ENCODE results near the gene INO80.

The INO80 gene

GRCh38 chr15:40942878-40943277, 173.2 kb downstream of the INO80 start:
- DNase-seq = no peak

DNA sequence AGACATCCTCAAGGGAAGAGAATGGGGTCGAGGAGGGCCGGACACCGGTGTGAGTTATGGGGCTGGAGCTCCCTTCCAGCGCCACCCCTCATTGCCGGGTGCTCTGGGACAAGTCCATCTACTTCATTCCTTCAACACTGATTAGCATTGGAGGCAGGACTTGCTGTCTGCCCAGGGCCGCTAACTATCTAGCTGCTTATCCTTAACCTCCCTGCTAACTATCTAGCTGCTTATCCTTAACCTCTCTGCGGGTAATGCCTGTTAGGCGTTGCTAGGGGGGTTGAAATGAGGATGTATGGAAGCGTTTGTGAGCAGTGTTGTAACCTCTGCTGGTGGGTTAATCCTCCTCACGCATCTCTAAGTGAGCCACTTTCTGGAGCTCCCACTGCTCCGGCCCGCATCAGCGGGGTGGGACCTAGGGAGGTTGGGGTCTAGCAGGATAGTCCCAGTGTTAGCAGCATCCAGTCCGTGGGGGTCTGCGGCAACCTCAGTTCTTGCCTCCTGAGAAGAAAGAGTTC, 173.7 kb downstream of the INO80 start:
- peak; percentile 59 for DNase-seq

GRCh38 chr15:40941528-40942336, 174.3 kb downstream of the INO80 start:
- peak; percentile 84 for DNase-seq

DNA sequence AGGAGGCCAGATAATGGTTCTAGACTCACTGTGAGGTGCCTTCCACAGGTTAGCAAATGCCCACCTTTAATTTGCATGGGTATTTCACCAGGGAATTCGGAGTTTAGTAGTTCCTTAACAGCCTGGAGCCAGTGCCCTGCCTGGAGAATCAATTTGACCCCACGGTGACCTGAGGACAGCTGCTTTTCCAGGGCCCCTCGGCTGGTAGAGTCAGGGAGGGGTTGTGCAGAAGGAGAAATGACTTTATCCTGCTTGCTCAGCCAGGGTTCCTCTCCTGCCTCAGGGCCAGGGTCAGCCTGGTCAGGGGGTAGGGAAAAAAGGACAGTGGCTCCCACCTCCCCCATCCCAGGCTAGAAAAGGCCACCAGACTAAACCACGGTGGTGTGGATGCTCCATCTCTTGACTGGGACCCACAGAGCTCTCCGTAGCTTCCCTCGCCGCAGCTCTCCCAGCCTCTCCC, 175.0 kb downstream of the INO80 start:
- peak; percentile 59 for DNase-seq

- DNase-seq = no peak
Measured at GRCh38 chr15:40940296-40940801, 175.7 kb downstream of the INO80 start.

DNA sequence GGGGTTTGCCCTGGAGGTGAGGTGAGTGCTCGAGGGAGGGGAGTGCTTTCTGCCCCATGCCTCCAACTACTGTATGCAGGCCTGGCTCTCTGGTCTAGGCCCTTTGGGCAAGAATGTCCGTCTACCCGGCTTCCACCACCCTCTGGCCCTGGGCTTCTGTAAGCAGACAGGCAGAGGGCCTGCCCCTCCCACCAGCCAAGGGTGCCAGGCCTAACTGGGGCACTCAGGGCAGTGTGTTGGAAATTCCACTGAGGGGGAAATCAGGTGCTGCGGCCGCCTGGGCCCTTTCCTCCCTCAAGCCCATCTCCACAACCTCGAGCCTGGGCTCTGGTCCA, 177.6 kb downstream of the INO80 start:
- DNase-seq = no peak

DNA sequence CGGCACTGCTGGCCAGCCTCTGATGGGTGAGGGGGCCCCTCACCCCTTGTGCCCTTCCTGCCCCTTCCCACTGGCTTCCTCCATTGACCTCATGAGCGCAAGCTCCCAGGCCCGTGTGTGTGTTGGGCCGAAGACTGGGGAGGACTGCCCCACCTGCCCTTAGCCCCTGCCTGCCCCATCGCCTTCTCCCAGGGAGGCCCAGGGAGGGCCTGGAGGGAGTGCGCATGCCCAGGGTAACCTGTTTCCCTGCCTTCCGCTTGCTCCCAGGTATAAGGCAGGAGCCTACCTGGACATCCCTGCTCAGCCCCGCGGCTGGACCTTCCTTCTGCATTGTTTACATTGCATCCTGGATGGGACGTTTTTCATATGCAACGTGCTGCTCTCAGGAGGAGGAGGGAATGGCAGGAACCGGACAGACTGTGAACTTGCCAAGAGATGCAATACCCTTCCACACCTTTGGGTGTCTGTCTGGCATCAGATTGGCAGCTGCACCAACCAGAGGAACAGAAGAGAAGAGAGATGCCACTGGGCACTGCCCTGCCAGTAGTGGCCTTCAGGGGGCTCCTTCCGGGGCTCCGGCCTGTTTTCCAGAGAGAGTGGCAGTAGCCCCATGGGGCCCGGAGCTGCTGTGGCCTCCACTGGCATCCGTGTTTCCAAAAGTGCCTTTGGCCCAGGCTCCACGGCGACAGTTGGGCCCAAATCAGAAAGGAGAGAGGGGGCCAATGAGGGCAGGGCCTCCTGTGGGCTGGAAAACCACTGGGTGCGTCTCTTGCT, 178.1 kb downstream of the INO80 start:
- peak; percentile 16 for DNase-seq

GRCh38 chr15:40936709-40937666, 179.1 kb downstream of the INO80 start:
- peak; percentile 45 for DNase-seq

DNA sequence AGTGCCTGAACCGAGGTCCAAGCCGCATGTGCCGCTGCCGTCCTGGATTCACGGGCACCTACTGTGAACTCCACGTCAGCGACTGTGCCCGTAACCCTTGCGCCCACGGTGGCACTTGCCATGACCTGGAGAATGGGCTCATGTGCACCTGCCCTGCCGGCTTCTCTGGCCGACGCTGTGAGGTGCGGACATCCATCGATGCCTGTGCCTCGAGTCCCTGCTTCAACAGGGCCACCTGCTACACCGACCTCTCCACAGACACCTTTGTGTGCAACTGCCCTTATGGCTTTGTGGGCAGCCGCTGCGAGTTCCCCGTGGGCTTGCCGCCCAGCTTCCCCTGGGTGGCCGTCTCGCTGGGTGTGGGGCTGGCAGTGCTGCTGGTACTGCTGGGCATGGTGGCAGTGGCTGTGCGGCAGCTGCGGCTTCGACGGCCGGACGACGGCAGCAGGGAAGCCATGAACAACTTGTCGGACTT, 179.8 kb downstream of the INO80 start:
- no peak for DNase-seq

GRCh38 chr15:40934457-40934856, 181.6 kb downstream of the INO80 start:
- DNase-seq = no peak

- no peak for DNase-seq
Measured at GRCh38 chr15:40933517-40933902, 182.6 kb downstream of the INO80 start.

GRCh38 chr15:40932649-40933516, 183.2 kb downstream of the INO80 start:
- no peak for DNase-seq

GRCh38 chr15:40932156-40932555, 183.9 kb downstream of the INO80 start:
- DNase-seq = peak; percentile 24

GRCh38 chr15:40931300-40932142, 184.6 kb downstream of the INO80 start:
- no peak for DNase-seq

- DNase-seq = peak; percentile 77
Measured at GRCh38 chr15:40930430-40931299, 185.4 kb downstream of the INO80 start.

DNA sequence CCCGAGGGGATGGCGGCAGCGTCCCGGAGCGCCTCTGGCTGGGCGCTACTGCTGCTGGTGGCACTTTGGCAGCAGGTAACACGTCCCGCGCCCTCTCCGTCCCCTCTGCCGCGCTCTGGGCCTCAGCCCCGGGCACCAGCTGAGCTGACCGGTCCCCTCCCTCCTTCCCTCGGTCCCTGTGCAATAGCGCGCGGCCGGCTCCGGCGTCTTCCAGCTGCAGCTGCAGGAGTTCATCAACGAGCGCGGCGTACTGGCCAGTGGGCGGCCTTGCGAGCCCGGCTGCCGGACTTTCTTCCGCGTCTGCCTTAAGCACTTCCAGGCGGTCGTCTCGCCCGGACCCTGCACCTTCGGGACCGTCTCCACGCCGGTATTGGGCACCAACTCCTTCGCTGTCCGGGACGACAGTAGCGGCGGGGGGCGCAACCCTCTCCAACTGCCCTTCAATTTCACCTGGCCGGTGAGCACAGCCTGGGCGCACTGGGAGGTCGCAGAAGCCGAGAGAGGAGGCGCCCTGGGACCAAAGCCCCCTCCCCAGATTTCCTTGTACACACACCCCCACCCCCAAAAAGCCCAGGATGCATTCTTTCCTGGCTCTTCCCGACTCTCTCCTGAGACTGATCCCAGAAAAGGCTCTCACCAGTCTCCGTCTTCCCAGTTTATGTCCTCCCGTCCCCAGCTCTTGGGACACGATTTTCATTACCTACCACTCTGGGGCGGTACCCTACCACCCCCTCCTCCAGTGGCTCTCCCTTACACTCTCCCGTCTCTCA, 186.2 kb downstream of the INO80 start:
- DNase-seq = peak; percentile 52
